OCI-LY7 (cell line): Measurements from ENCODE around the gene WDR83. TPM values are rescaled to one million over a fixed set of nuclear protein-coding genes. Genes with fewer than 3 reads are reported as not detected.

Experiments used
- BruUV-seq: library from RNA; stranded (reverse); fragments of 400-500 nt; replicated peaks from 2 replicates; lab custom pipeline; 2021; lab: Mats Ljungman, UMichigan
- CTCF ChIA-PET: fragments of 300-600 bp; sonication (Branson Sonifier 250); formaldehyde crosslinking; loops from one replicate; lab custom pipeline; 2022; ENCODE audit warnings: antibody characterized with exemption; ENCODE audit not compliant: unreplicated experiment; lab: Charles Lee
- POLR2A ChIA-PET: fragments of 300-600 bp; sonication (Branson Sonifier 250); formaldehyde crosslinking; loops from one replicate; lab custom pipeline; 2022; ENCODE audit warnings: antibody characterized with exemption; lab: Charles Lee
- DNase-seq: peaks from one replicate; pipeline ENCODE4 v3.0.0-alpha.2; 2015; ENCODE audit warnings: low spot score
- H2AFZ ChIP-seq: fragments of 200-600 bp; sonication (generic), shearing (Covaris generic); 2 replicates; pipeline ENCODE4 v1.6.1; 2014; ENCODE audit warnings: mild to moderate bottlenecking, antibody characterized with exemption, low read length, moderate library complexity
- H3K27ac ChIP-seq: fragments of 200-600 bp; sonication (generic); 2 replicates; pipeline ENCODE4 v1.5.1; 2014; ENCODE audit warnings: mixed run types, low read depth, mild to moderate bottlenecking, moderate library complexity, low read length, inconsistent platforms; ENCODE audit not compliant: poor library complexity, severe bottlenecking
- H3K36me3 ChIP-seq: fragments of 200-600 bp; sonication (generic); 2 replicates; pipeline ENCODE4 v1.6.1; 2014; ENCODE audit warnings: mild to moderate bottlenecking, antibody characterized with exemption, low read length, moderate library complexity, mixed read lengths; ENCODE audit not compliant: insufficient read depth
- H3K4me1 ChIP-seq: fragments of 200-600 bp; sonication (generic); 2 replicates; pipeline ENCODE4 v1.5.1; 2014; ENCODE audit warnings: mild to moderate bottlenecking, low read length; ENCODE audit not compliant: insufficient read depth, poor library complexity, severe bottlenecking
- H3K4me2 ChIP-seq: fragments of 200-600 bp; sonication (generic); 2 replicates; pipeline ENCODE4 v1.6.1; 2014; ENCODE audit warnings: mild to moderate bottlenecking, low read length
- H3K4me3 ChIP-seq: fragments of 200-600 bp; sonication (generic); 2 replicates; pipeline ENCODE4 v1.5.1; 2014; ENCODE audit warnings: mild to moderate bottlenecking, low read depth, low read length; ENCODE audit not compliant: poor library complexity, severe bottlenecking
- H3K79me2 ChIP-seq: fragments of 200-600 bp; sonication (generic); 2 replicates; pipeline ENCODE4 v1.6.1; 2016; ENCODE audit warnings: low read depth, mild to moderate bottlenecking, low read length, moderate library complexity, mixed read lengths; ENCODE audit not compliant: insufficient read depth
- H3K9me2 ChIP-seq: fragments of 200-600 bp; sonication (generic); 2 replicates; pipeline ENCODE4 v1.6.1; 2016; ENCODE audit warnings: mild to moderate bottlenecking, low read length, mixed read lengths; ENCODE audit not compliant: insufficient read depth
- H3K9me3 ChIP-seq: fragments of 200-600 bp; sonication (generic); 2 replicates; pipeline ENCODE4 v1.6.1; 2014; ENCODE audit warnings: mild to moderate bottlenecking, mixed run types, low read length, mixed read lengths
- H4K20me1 ChIP-seq: fragments of 200-600 bp; sonication (generic); 2 replicates; pipeline ENCODE4 v1.6.1; 2014; ENCODE audit warnings: mild to moderate bottlenecking, antibody characterized with exemption, low read length, moderate library complexity, mixed read lengths; ENCODE audit not compliant: insufficient read depth
- CTCF ChIP-seq: fragments of 200-600 bp; sonication (generic); conservative IDR thresholded peaks from 2 replicates; pipeline ENCODE4 v1.5.1; 2014; ENCODE audit warnings: mild to moderate bottlenecking, antibody characterized with exemption, low read length, moderate library complexity, mixed read lengths
- EZH2phosphoT487 ChIP-seq: fragments of 200-600 bp; sonication (generic); IDR thresholded peaks from 2 replicates; pipeline ENCODE4 v1.6.1; 2018; ENCODE audit warnings: low read depth, borderline replicate concordance, mild to moderate bottlenecking, mixed run types, antibody characterized with exemption, low read length, moderate library complexity, mixed read lengths
- intact Hi-C: fragments of 100-400 bp; cut with micrococcal nuclease; formaldehyde crosslinking; loops from one replicate; pipeline ENCODE4 v1.10.0; 2022; ENCODE audit not compliant: unreplicated experiment
- total RNA-seq, 2 experiments: library from RNA; depleted of rRNA in 1 of 2; stranded (reverse); fragments of >200 nt in 1 of 2; shearing (Covaris generic) in 1 of 2; gene quantifications; 2 replicates each; pipeline ENCODE4 v1.2.3, GENCODE V29; 2014 to 2022

The WDR83 gene
- total RNA-seq, 2 experiments from 2014 or later, result 15.9 to 17.0 TPM

DNA sequence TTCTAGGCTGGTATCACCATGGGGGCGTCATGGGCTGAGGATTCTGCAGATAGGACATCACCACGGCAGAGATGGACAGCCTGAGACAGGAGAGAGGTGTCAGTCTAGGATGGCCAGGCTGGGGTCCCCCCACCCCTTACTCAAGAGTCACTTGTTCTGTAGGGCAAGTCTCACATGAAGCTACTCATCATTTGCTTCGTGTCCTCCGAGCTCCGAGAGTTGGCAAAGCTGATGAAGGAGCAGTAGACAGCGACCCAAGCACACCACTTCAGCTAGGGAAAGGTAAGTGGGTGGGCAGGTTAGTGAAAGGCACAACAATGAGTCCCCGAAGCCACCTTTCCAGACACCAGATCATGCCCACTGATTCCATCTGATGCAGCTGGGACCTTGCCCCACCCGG is 1.7 kb downstream of the WDR83 start:
- Histone ChIP-seq H3K4me3 (peak overlapping the region; percentile 96), H3K79me2 (peaks cover 27% of the 10 kb centered on the region; the same call in 1 of the 2 replicates), H3K27ac (no peak overlapping the region), H3K9me2 (no peaks in the 10 kb centered on the region), H3K9me3 (no peaks in the 10 kb centered on the region), H4K20me1 (no peaks in the 10 kb centered on the region), H2AFZ (no peak overlapping the region), H3K4me1 (peaks cover 42% of the 10 kb centered on the region), H3K36me3 (peaks cover 35% of the 10 kb centered on the region), H3K4me2 (peak overlapping the region; percentile 90)
- no peak for DNase-seq
- TSS peak; percentile 61 for BruUV-seq
- intact Hi-C loops, result no loop called here
- POLR2A ChIA-PET, result interaction anchor here (1.4 to 1.6 kb wide), 2 partner anchors 13 to 58 kb away, joined by 3 to 4 read pairs; partner anchors contain the start of genes DHPS, ZNF490 and ZNF791
- TF ChIP-seq EZH2phosphoT487 (no peak), CTCF (no peak)
- CTCF ChIA-PET, result no interaction called here

DNA sequence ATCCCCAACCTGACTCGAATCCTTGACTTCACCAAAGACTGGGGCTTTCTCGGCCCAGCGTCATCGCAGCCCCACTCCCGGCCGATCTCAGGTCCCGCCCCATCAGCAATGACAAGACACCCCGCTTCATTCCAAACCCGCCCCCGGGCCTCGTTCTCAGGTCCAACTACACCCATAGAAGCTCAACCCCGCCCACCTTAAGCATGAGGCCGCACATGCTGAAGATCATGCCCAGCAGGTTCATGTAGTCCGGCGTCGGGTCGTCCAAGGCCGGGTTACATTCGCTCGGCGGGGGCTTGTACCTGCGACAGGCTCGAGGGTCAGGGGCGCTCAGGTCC is 2.3 kb downstream of the WDR83 start:
- POLR2A ChIA-PET, result interaction anchor here (0.6 to 1.6 kb wide), 3 partner anchors 12 to 1841 kb away, joined by 3 to 4 read pairs (median 3); partner anchors contain the start of genes DHPS, ZNF490 and ZNF791
- peak overlapping the region; percentile 81; the same call in 1 of the 2 replicates for H2AFZ ChIP-seq
- DNase-seq, result no peak
- CTCF ChIA-PET, result no interaction called here
- H3K4me2 ChIP-seq, result peak overlapping the region; percentile 90
- H3K9me3 ChIP-seq, result no peaks in the 10 kb centered on the region
- H3K4me3 ChIP-seq, result peak overlapping the region; percentile 96
- peaks cover 32% of the 10 kb centered on the region; the same call in 1 of the 2 replicates for H3K36me3 ChIP-seq
- H3K27ac ChIP-seq, result peak overlapping the region; percentile 64
- H3K79me2 ChIP-seq, result peaks cover 27% of the 10 kb centered on the region; the same call in 1 of the 2 replicates
- intact Hi-C loops, result loop anchor here (1.0 kb wide), 1 partner anchor 12 kb away; the partner anchor contains the start of gene DHPS
- no peaks in the 10 kb centered on the region for H4K20me1 ChIP-seq
- TF ChIP-seq CTCF (no peak), EZH2phosphoT487 (no peak)
- H3K4me1 ChIP-seq, result peaks cover 42% of the 10 kb centered on the region
- BruUV-seq, result no TSS peak
- no peaks in the 10 kb centered on the region for H3K9me2 ChIP-seq
